Heart left ventricle (tissue), 16 donors: ENCODE results near the gene TBX5. TPM values are rescaled to one million over a fixed set of nuclear protein-coding genes. Genes with fewer than 3 reads are reported as not detected.

Source experiments
- ATAC-seq, 4 donors: fragments of 200-7000 bp; cut with Tn5 transposase; one replicate each; pipeline ENCODE4 v1.9.1; 2020 to 2022; ENCODE audit warnings: moderate library complexity in 4 of 4, mild to moderate bottlenecking in 3 of 4, moderate number of reproducible peaks in 1 of 4
- DNase-seq, 5 donors: peaks; one replicate each; pipeline ENCODE4 v3.0.0-alpha.2; 2020
- H3K27ac ChIP-seq, 12 donors: fragments of 200-600 bp; sonication (generic) in 4 of 12; one replicate each; pipeline versions ENCODE4 v1.5.0 to v1.8.0; 2016 to 2022; ENCODE audit warnings: mild to moderate bottlenecking in 2 of 12
- H3K27me3 ChIP-seq, 9 donors: fragments of 200-600 bp; sonication (generic) in 2 of 9; one replicate each; pipeline versions ENCODE4 v1.5.1 to v1.8.0; 2016 to 2022; ENCODE audit warnings: mild to moderate bottlenecking in 3 of 9
- H3K36me3 ChIP-seq, 9 donors: fragments of 200-600 bp; sonication (generic) in 2 of 9; one replicate each; pipeline versions ENCODE4 v1.5.0 to v1.8.0; 2018 to 2022; ENCODE audit warnings: mild to moderate bottlenecking in 2 of 9
- H3K4me1 ChIP-seq, 12 donors: fragments of 200-600 bp; sonication (generic) in 4 of 12; one replicate each; pipeline versions ENCODE4 v1.5.0 to v1.8.0; 2016 to 2022; ENCODE audit warnings: mild to moderate bottlenecking in 3 of 12
- H3K4me3 ChIP-seq, 12 donors: fragments of 200-600 bp; sonication (generic) in 4 of 12; one replicate each; pipeline versions ENCODE4 v1.5.0 to v1.8.0; 2017 to 2022; ENCODE audit warnings: mild to moderate bottlenecking in 9 of 12, moderate library complexity in 4 of 12
- H3K9me3 ChIP-seq, 12 donors: fragments of 200-600 bp; sonication (generic) in 4 of 12; one replicate each; pipeline versions ENCODE4 v1.5.0 to v1.8.0; 2016 to 2022; ENCODE audit warnings: mild to moderate bottlenecking in 1 of 12
- POLR2A ChIP-seq, 2 donors: fragments of 450-650 bp; IDR thresholded peaks; one replicate each; pipeline ENCODE4 v1.6.1; 2017; ENCODE audit warnings: antibody characterized with exemption in 2 of 2, mild to moderate bottlenecking in 2 of 2, moderate library complexity in 2 of 2
- WGBS, 4 donors: extraction: QIAGEN DNeasy Blood & Tissue Kit in 2 of 4; methylation state at CpG; one replicate each; pipeline versions ENCODE4 v1.1.5 to v1.1.7; 2013 to 2018; 5-methylcytosine and 5-hydroxymethylcytosine counted together
- intact Hi-C, 10 donors: fragments of 100-400 bp; cut with DNase I; formaldehyde crosslinking; loops; one replicate each; pipeline versions ENCODE4 v1.11.1 to v1.14.2; 2022
- long read RNA-seq, 3 donors: library from polyadenylated mRNA; unstranded; transcript quantifications; one replicate each; pipeline ENCODE4 v2.0.0, GENCODE V29; 2020 to 2021
- polyA plus RNA-seq, 2 donors: library from polyadenylated mRNA; stranded (reverse); fragments of 200-250 nt; gene quantifications; one replicate each; pipeline ENCODE4 v1.2.3, GENCODE V29; 2013
- total RNA-seq, 9 donors: library from RNA; depleted of rRNA in 2 of 9; stranded (reverse); fragments of >200 nt in 2 of 9; fragmentation: NEBNext Ultra II Directional in 3 of 9; extraction: Animal tissue kit (Norgen Biotek cat#: 25700) in 3 of 9; gene quantifications; one replicate each; pipeline versions ENCODE4 v1.1.0 to v1.2.4, GENCODE V29; 2016 to 2023
- TF ChIP-seq, protein P1 (sequence below), 12 donors: fragments of 200-600 bp; sonication (generic) in 4 of 12; IDR thresholded peaks; one replicate each; pipeline versions ENCODE4 v1.5.0 to v1.8.0; 2018 to 2022; ENCODE audit warnings: antibody characterized with exemption in 12 of 12, mild to moderate bottlenecking in 5 of 12
- donor health status: ischemic (EF 13 %, LVEDD 7.1; RV severe dilation, severe dysfunction).
- donor health status: healthy with polysubstance abuse.
- donor health status: DM: no; HTN: yes; CAD: no.
- donor health status: DM: no; HTN: no; CAD: no.
- donor health status: ischemic (EF 25% LVEDD 6.9; RV normal size, moderate dysfunction).
- donor health status: ischemic (EF 25% LVEDD 5.7; RV mildly dilated, moderate dysfunction).
- donor health status: healthy.
- donor health status: DM: yes; HTN: yes; CAD: no.
- donor health status: ischemic (EF 35%, LVEDD 5.7; RV mildly dilated, moderate dysfunction).
- donor health status: nonischemic (EF 11% LVEDD 7.7; RV severe dilation, severe dysfunction).
- donor health status: DM: yes; HTN: yes; CAD: no.
- donor health status: PGD.
- donor health status: ischemic (EF 29% LVEDD 5.4; RV normal size, mild dysfunction).
- donor health status: nonischemic (EF 23%, LVEDD 6.1; RV moderate dilation, normal function).

TBX5 gene
- 10 to 100 TPM; 33.6 to 74.5 (median 44.9) TPM for total RNA-seq
- polyA plus RNA-seq = 10 to 100 TPM in 1 of 2 donors, 1 to 10 TPM in 1; 8.1 to 21.3 TPM
- long read RNA-seq, donor 1, transcript TBX5-203 (9 exons, 2,203 nt) = major isoform, 8 of 35 reads
- long read RNA-seq, donor 1, partial matches to known transcripts = 11 of 35 reads
- long read RNA-seq, donor 1, other reads (novel, unspliced or antisense) = 15 of 35 reads
- long read RNA-seq, donor 2, transcript TBX5-203 (9 exons, 2,203 nt) = major isoform, 26 of 54 reads
- long read RNA-seq, donor 2, partial matches to known transcripts = 14 of 54 reads
- long read RNA-seq, donor 2, other reads (novel, unspliced or antisense) = 12 of 54 reads
- long read RNA-seq, donor 3, partial matches to known transcripts = 3 of 15 reads
- long read RNA-seq, donor 3, other reads (novel, unspliced or antisense) = 9 of 15 reads

- peak in 1 of 2 donors; percentile 13 for TF ChIP-seq POLR2A (IDR thresholded peaks at IDR 0.05)
- TF ChIP-seq, protein P1, sequence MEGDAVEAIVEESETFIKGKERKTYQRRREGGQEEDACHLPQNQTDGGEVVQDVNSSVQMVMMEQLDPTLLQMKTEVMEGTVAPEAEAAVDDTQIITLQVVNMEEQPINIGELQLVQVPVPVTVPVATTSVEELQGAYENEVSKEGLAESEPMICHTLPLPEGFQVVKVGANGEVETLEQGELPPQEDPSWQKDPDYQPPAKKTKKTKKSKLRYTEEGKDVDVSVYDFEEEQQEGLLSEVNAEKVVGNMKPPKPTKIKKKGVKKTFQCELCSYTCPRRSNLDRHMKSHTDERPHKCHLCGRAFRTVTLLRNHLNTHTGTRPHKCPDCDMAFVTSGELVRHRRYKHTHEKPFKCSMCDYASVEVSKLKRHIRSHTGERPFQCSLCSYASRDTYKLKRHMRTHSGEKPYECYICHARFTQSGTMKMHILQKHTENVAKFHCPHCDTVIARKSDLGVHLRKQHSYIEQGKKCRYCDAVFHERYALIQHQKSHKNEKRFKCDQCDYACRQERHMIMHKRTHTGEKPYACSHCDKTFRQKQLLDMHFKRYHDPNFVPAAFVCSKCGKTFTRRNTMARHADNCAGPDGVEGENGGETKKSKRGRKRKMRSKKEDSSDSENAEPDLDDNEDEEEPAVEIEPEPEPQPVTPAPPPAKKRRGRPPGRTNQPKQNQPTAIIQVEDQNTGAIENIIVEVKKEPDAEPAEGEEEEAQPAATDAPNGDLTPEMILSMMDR (IDR thresholded peaks at IDR 0.05) = no peak
- Histone ChIP-seq H3K4me1 (peaks cover 0 to 46% (median 12%) of the 10 kb centered on the region in 12 donors), H3K27ac (peak within 1 kb of the TSS; percentile 73 to 96 (median 91)), H3K9me3 (no peaks in the 10 kb centered on the region), H3K4me3 (peak within 1 kb of the TSS; percentile 33 to 88 (median 66)), H3K36me3 (no peaks in the 10 kb centered on the region), H3K27me3 (peaks cover 0 to 98% (median 3%) of the 10 kb centered on the region in 9 donors)
- 2 to 4% (median 2%) methylated on average over 22 to 39 of the region's 39 CpGs for WGBS, 4 donors
- ATAC-seq (peak; percentile 5 to 47 (median 34)), DNase-seq (peak in 2 of 5 donors; percentile 47 to 61)
- intact Hi-C loops = loop anchor here in 3 of 10 donors (5.0 to 10.0 kb wide), 5 partner anchors 42 to 72 kb away; no protein-coding TSS in a partner anchor
Observed at GRCh38 chr12:114405519-114406271, at the start of gene TBX5. TBX5 (minus strand) TSS chr12:114406144; CDS start chr12:114403898, 2,246 bp downstream.

GRCh38 chr12:114451657-114452056, 45.7 kb upstream of the TBX5 start:
- Histone ChIP-seq H3K27ac (peak overlapping the region in 1 of 12 donors; percentile 54), H3K4me1 (peaks cover 0 to 18% (median 2%) of the 10 kb centered on the region in 12 donors), H3K9me3 (no peaks in the 10 kb centered on the region), H3K27me3 (peaks cover 0 to 53% (median 31%) of the 10 kb centered on the region in 9 donors), H3K36me3 (no peaks in the 10 kb centered on the region), H3K4me3 (no peak overlapping the region)
- WGBS, 4 donors = 59 to 84% (median 76%) methylated on average over 2 of the region's 2 CpGs
- no peak for TF ChIP-seq POLR2A (IDR thresholded peaks at IDR 0.05)
- TF ChIP-seq, protein P1 (IDR thresholded peaks at IDR 0.05) = no peak
- no peak for ATAC-seq
- DNase-seq = no peak
- intact Hi-C loops = no loop called here

GRCh38 chr12:114450515-114451300, 44.8 kb upstream of the TBX5 start:
- H3K27ac ChIP-seq = peak overlapping the region in 1 of 12 donors; percentile 54
- peaks cover 0 to 18% (median 2%) of the 10 kb centered on the region in 12 donors for H3K4me1 ChIP-seq
- H3K4me3 ChIP-seq = no peak overlapping the region
- H3K9me3 ChIP-seq = no peaks in the 10 kb centered on the region
- ATAC-seq (peak in 2 of 4 donors; percentile 47 to 55), DNase-seq (no peak)
- H3K36me3 ChIP-seq = no peaks in the 10 kb centered on the region
- no peak for TF ChIP-seq POLR2A (IDR thresholded peaks at IDR 0.05)
- TF ChIP-seq, protein P1 (IDR thresholded peaks at IDR 0.05) = no peak
- intact Hi-C loops = no loop called here
- WGBS, 4 donors = 23 to 40% (median 30%) methylated on average over 7 of the region's 7 CpGs
- peaks cover 0 to 59% (median 34%) of the 10 kb centered on the region in 9 donors for H3K27me3 ChIP-seq
